ENCODE measurements around the gene SCG5. TPM values are rescaled to one million over a fixed set of nuclear protein-coding genes. Genes with fewer than 3 reads are reported as not detected.

SCG5 gene
- total and polyA plus RNA-seq, 2 of the 13 experiments (the other 11 are each of a cell fraction or from before 2014, with no cell fraction given) = 2.3 to 3.5 TPM

- no peak for TF ChIP-seq NCOA5 (CRISPR knock-in tag; IDR thresholded peaks at IDR 0.05)
- TF ChIP-seq REST (IDR thresholded peaks at IDR 0.05; ENCODE audit: borderline replicate concordance in 1 of 2, low read depth in 1 of 2, low read length in 2 of 2) = no peak
- no peak for TF ChIP-seq ZBTB21 (CRISPR knock-in tag; IDR thresholded peaks at IDR 0.05)
- TF ChIP-seq PATZ1 (CRISPR knock-in tag; IDR thresholded peaks at IDR 0.05) = peak; percentile 53
- no peak for TF ChIP-seq KMT2B (CRISPR knock-in tag; IDR thresholded peaks at IDR 0.05)
- TF ChIP-seq ZBTB25 (CRISPR knock-in tag; IDR thresholded peaks at IDR 0.05) = no peak
- no peak for TF ChIP-seq KAT7 (CRISPR knock-in tag; IDR thresholded peaks at IDR 0.05; ENCODE audit: borderline replicate concordance)
- TF ChIP-seq NCOA2 (CRISPR knock-in tag; IDR thresholded peaks at IDR 0.05) = peak; percentile 68
- TF ChIP-seq PRDM4 (CRISPR knock-in tag; IDR thresholded peaks at IDR 0.05; ENCODE audit: borderline replicate concordance) = no peak
- no peak for TF ChIP-seq TFDP2 (CRISPR knock-in tag; IDR thresholded peaks at IDR 0.05)
- TF ChIP-seq POLR2G (IDR thresholded peaks at IDR 0.05; ENCODE audit: low read depth, low read length) = peak; percentile 54
- no peak for TF ChIP-seq DR1 (CRISPR knock-in tag; IDR thresholded peaks at IDR 0.05)
- TF ChIP-seq NFRKB (IDR thresholded peaks at IDR 0.05) = no peak
- no peak for TF ChIP-seq ZFX (CRISPR knock-in tag; IDR thresholded peaks at IDR 0.05; ENCODE audit: low read depth)
- no peak for TF ChIP-seq PRDM10 (CRISPR knock-in tag; IDR thresholded peaks at IDR 0.05; ENCODE audit: low read depth)
- TF ChIP-seq XBP1 (CRISPR knock-in tag; IDR thresholded peaks at IDR 0.05) = no peak
These were observed 35.8 kb downstream of the SCG5 start (continued) for GRCh38 chr15:32677238-32677750.
